T-cell (primary cell): ENCODE results near the gene LATS1. TPM values are rescaled to one million over a fixed set of nuclear protein-coding genes. Genes with fewer than 3 reads are reported as not detected.
"Not testable (repeated sequence)": the region's sequence is repeated elsewhere in the genome, so short reads cannot be mapped to it uniquely, and the experiment has no call there.

Experiments
- ATAC-seq, 4 experiments: fragments of 200-7000 bp in 3 of 4; fragments of 150-1000 bp in 1 of 4; cut with Tn5 transposase; replicated peaks in 1 of 4; 1 replicate in 3 of 4; 2 replicates in 1 of 4; pipeline ENCODE4 v1.10.0; 2021; ENCODE audit warnings: moderate library complexity in 3 of 4, mild to moderate bottlenecking in 2 of 4, moderate number of reproducible peaks in 1 of 4
- CTCF ChIA-PET, 2 donors: fragments of 300-600 bp; sonication (Branson Sonifier 250); formaldehyde crosslinking; loops; one replicate each; lab custom pipeline; 2022; ENCODE audit warnings: antibody characterized with exemption in 2 of 2; lab: Charles Lee
- POLR2A ChIA-PET, 2 donors: fragments of 300-600 bp; sonication (Branson Sonifier 250); formaldehyde crosslinking; loops; one replicate each; lab custom pipeline; 2022; ENCODE audit warnings: antibody characterized with exemption in 2 of 2; lab: Charles Lee
- DNase-seq, 35 experiments: peaks; one replicate each; pipeline versions ENCODE4 v3.0.0 to v3.0.0-alpha.2; 2013 to 2023
- H3K27ac ChIP-seq: one replicate; pipeline ENCODE4 v1.5.1; 2013; ENCODE audit warnings: low read length
- H3K27me3 ChIP-seq, 2 experiments: replicated peaks in 1 of 2; 1 replicate in 1 of 2; 2 replicates in 1 of 2; pipeline versions ENCODE4 v1.6.1 to v1.7.0; 2013; ENCODE audit warnings: low read length in 1 of 2, mixed read lengths in 1 of 2; ENCODE audit not compliant: control insufficient read depth in 2 of 2, insufficient read depth in 2 of 2; ENCODE audit errors: extremely low read depth in 1 of 2
- H3K36me3 ChIP-seq, 2 donors: 1 replicate in 1 of 2; 2 replicates in 1 of 2; pipeline versions ENCODE4 v1.6.1 to v1.7.0; 2013; ENCODE audit warnings: low read length in 1 of 2; ENCODE audit not compliant: control insufficient read depth in 2 of 2, insufficient read depth in 1 of 2; ENCODE audit errors: extremely low read depth in 1 of 2
- H3K4me1 ChIP-seq, 2 experiments: 1 replicate in 1 of 2; 2 replicates in 1 of 2; pipeline versions ENCODE4 v1.6.1 to v1.7.0; 2013; ENCODE audit warnings: low read length in 2 of 2, mixed read lengths in 1 of 2; ENCODE audit not compliant: insufficient read depth in 2 of 2, control insufficient read depth in 1 of 2; ENCODE audit errors: extremely low read depth in 1 of 2
- H3K4me3 ChIP-seq, 2 donors: 1 replicate in 1 of 2; 2 replicates in 1 of 2; pipeline versions ENCODE4 v1.5.1 to v1.7.0; 2013; ENCODE audit warnings: mild to moderate bottlenecking in 2 of 2, low read length in 1 of 2, moderate library complexity in 1 of 2; ENCODE audit not compliant: control insufficient read depth in 1 of 2; ENCODE audit errors: extremely low read depth in 1 of 2
- H3K9me3 ChIP-seq: 2 replicates; pipeline ENCODE4 v1.7.0; 2013
- H3K27ac Mint-ChIP-seq, 2 donors: one replicate each; pipeline ENCODE4 v1.8.0; 2020 to 2021; ENCODE audit warnings: mild to moderate bottlenecking in 2 of 2, mixed read lengths in 2 of 2
- H3K27me3 Mint-ChIP-seq, 2 donors: one replicate each; pipeline ENCODE4 v1.8.0; 2021 to 2022; ENCODE audit warnings: mixed read lengths in 2 of 2
- H3K36me3 Mint-ChIP-seq: one replicate; pipeline ENCODE4 v1.8.0; 2021; ENCODE audit warnings: mixed read lengths
- H3K4me1 Mint-ChIP-seq, 3 donors: one replicate each; pipeline ENCODE4 v1.8.0; 2020 to 2022; ENCODE audit warnings: mixed read lengths in 3 of 3, mild to moderate bottlenecking in 1 of 3
- H3K4me3 Mint-ChIP-seq, 3 donors: one replicate each; pipeline ENCODE4 v1.8.0; 2020 to 2022; ENCODE audit warnings: mild to moderate bottlenecking in 3 of 3, mixed read lengths in 3 of 3, moderate library complexity in 3 of 3
- H3K9me3 Mint-ChIP-seq, 3 donors: one replicate each; pipeline ENCODE4 v1.8.0; 2020 to 2022; ENCODE audit warnings: mixed read lengths in 3 of 3
- WGBS: methylation state at CpG from one replicate; pipeline ENCODE4 v1.1.5; 2013; ENCODE audit warnings: missing lambda C conversion rate; ENCODE audit not compliant: insufficient coverage; 5-methylcytosine and 5-hydroxymethylcytosine counted together
- total RNA-seq, 35 experiments: library from RNA in 6 of 35; stranded (reverse) in 6 of 35; fragments of 120-200 nt in 1 of 35; gene quantifications; one replicate each; pipeline versions ENCODE4 v1.2.1 to v1.2.4 and lab custom pipeline; 2013 to 2026

The LATS1 gene
- total RNA-seq, 5 donors from 2014 or later (not counting 1 experiment from before 2014, with no cell fraction given): 38.0 to 43.3 (median 39.2) TPM

DNA sequence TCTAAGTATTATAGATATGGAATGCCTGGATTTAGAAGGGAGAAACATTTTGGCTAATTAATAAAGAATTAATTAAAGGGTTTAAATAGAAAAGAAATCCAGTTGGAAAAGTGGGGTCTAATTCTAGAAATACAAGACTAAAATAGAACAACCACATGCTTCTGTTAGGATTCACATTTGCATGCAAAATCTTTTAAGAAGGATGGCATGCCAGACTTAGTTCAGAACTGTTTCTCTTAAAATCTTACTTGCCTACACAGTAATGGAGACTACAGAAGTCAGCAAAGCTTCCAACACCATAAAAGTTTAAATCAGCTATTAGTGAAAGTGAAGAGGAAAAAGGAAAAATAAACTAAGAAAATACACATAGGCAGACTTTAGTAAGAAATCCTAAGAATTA, 36.7 kb downstream of the LATS1 start:
- ATAC-seq (no peak), DNase-seq (no peak)
- H3K9me3 ChIP-seq: no peaks in the 10 kb centered on the region
- peaks cover 4 to 34% of the 10 kb centered on the region in 2 donors for H3K36me3 ChIP-seq
- H3K27me3 ChIP-seq: no peaks in the 10 kb centered on the region
- Mint-ChIP-seq H3K4me3 (no peak overlapping the region), H3K9me3 (no peaks in the 10 kb centered on the region), H3K27ac (peak overlapping the region; percentile 49 to 67), H3K27me3 (no peaks in the 10 kb centered on the region), H3K4me1 (peaks cover 8 to 19% (median 9%) of the 10 kb centered on the region in 3 donors), H3K36me3 (peaks cover 46% of the 10 kb centered on the region)
- CTCF ChIA-PET: no interaction called here
- H3K4me1 ChIP-seq: no peaks in the 10 kb centered on the region
- POLR2A ChIA-PET: no interaction called here
- H3K27ac ChIP-seq: no peak overlapping the region
- H3K4me3 ChIP-seq: no peak overlapping the region

- H3K36me3 ChIP-seq: peaks cover 8 to 38% of the 10 kb centered on the region in 2 donors
- H3K27ac Mint-ChIP-seq: peak overlapping the region in 1 of 2 donors; percentile 49
- H3K4me1 ChIP-seq: no peaks in the 10 kb centered on the region
- CTCF ChIA-PET: no interaction called here
- peaks cover 41% of the 10 kb centered on the region for H3K36me3 Mint-ChIP-seq
- H3K9me3 Mint-ChIP-seq: no peaks in the 10 kb centered on the region
- no peak overlapping the region for H3K4me3 Mint-ChIP-seq
- DNase-seq: no peak
- H3K27me3 Mint-ChIP-seq: no peaks in the 10 kb centered on the region
- WGBS: no CpG with 5 or more reads among the region's 1 CpG
- no peaks in the 10 kb centered on the region for H3K9me3 ChIP-seq
- POLR2A ChIA-PET: no interaction called here
- H3K27ac ChIP-seq: no peak overlapping the region
- peaks cover 6 to 18% (median 8%) of the 10 kb centered on the region in 3 donors for H3K4me1 Mint-ChIP-seq
- ATAC-seq: no peak
- no peaks in the 10 kb centered on the region for H3K27me3 ChIP-seq
- no peak overlapping the region for H3K4me3 ChIP-seq
These were observed 37.4 kb downstream of the LATS1 start for GRCh38 chr6:149680503-149680902.

GRCh38 chr6:149672265-149672664, 45.6 kb downstream of the LATS1 start:
- CTCF ChIA-PET: interaction anchor here in 1 of 2 donors (0.7 kb wide), 1 partner anchor 339 kb away, joined by 4 read pairs; no protein-coding TSS in a partner anchor
- H3K4me1 Mint-ChIP-seq, ATAC-seq, H3K4me3 Mint-ChIP-seq, H3K27ac ChIP-seq, H3K4me1 ChIP-seq, H3K9me3 ChIP-seq, H3K27ac Mint-ChIP-seq, H3K27me3 Mint-ChIP-seq, H3K9me3 Mint-ChIP-seq, H3K27me3 ChIP-seq, H3K4me3 ChIP-seq, DNase-seq, POLR2A ChIA-PET: not testable (repeated sequence)
- H3K36me3 Mint-ChIP-seq: peaks cover 31% of the 10 kb centered on the region
- peaks cover 14 to 75% of the 10 kb centered on the region in 2 donors for H3K36me3 ChIP-seq

GRCh38 chr6:149660028-149660427, 57.9 kb downstream of the LATS1 start:
- CTCF ChIA-PET: interaction anchor here in 1 of 2 donors (1.2 kb wide), 1 partner anchor 100 kb away, joined by 3 read pairs; no protein-coding TSS in a partner anchor
- Histone ChIP-seq H3K27me3 (no peaks in the 10 kb centered on the region), H3K9me3 (no peaks in the 10 kb centered on the region), H3K4me1 (no peaks in the 10 kb centered on the region), H3K27ac (no peak overlapping the region), H3K36me3 (peaks cover 0 to 33% of the 10 kb centered on the region in 2 donors), H3K4me3 (no peak overlapping the region)
- POLR2A ChIA-PET: no interaction called here
- ATAC-seq (no peak), DNase-seq (no peak)
- WGBS: no CpG with 5 or more reads among the region's 4 CpGs
- no peaks in the 10 kb centered on the region for H3K9me3 Mint-ChIP-seq
- peaks cover 22% of the 10 kb centered on the region for H3K36me3 Mint-ChIP-seq
- no peaks in the 10 kb centered on the region for H3K4me1 Mint-ChIP-seq
- H3K27ac Mint-ChIP-seq: no peak overlapping the region
- H3K4me3 Mint-ChIP-seq: no peak overlapping the region
- H3K27me3 Mint-ChIP-seq: no peaks in the 10 kb centered on the region

DNA sequence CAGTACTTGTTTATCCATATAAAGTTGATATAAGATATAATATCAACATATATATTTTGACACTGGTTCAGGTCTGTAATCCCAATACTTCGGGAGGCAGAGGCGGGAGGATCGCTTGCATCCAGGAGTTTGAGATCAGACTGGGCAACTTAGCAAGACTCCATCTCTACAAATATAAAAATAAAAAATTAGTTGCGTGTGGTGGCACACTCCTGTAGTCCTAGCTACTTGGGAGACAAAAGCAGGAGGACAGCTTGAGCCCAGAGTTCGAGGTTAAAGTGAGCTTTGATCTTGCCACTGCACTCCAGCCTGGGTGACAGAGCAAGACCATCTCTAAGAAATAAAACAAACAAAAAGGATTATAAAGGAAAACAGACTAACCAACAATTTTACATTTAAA, 60.5 kb downstream of the LATS1 start:
- H3K4me3 ChIP-seq: no peak overlapping the region
- Mint-ChIP-seq H3K27ac (no peak overlapping the region), H3K9me3 (no peaks in the 10 kb centered on the region), H3K4me3 (no peak overlapping the region), H3K27me3 (no peaks in the 10 kb centered on the region), H3K36me3 (peaks cover 13% of the 10 kb centered on the region), H3K4me1 (no peaks in the 10 kb centered on the region)
- no peaks in the 10 kb centered on the region for H3K4me1 ChIP-seq
- ChIA-PET POLR2A (no interaction called here), CTCF (no interaction called here)
- H3K27me3 ChIP-seq: no peaks in the 10 kb centered on the region
- no peaks in the 10 kb centered on the region for H3K9me3 ChIP-seq
- peaks cover 0 to 17% of the 10 kb centered on the region in 2 donors for H3K36me3 ChIP-seq
- ATAC-seq (no peak), DNase-seq (no peak)
- no CpG with 5 or more reads among the region's 5 CpGs for WGBS
- H3K27ac ChIP-seq: no peak overlapping the region

- no peak overlapping the region for H3K4me3 Mint-ChIP-seq
- ATAC-seq (no peak), DNase-seq (no peak)
- H3K4me1 ChIP-seq: peaks cover 7 to 18% of the 10 kb centered on the region in 2 experiments
- H3K27ac Mint-ChIP-seq: no peak overlapping the region
- no peaks in the 10 kb centered on the region for H3K9me3 ChIP-seq
- no peaks in the 10 kb centered on the region for H3K27me3 ChIP-seq
- peaks cover 22 to 23% (median 23%) of the 10 kb centered on the region in 3 donors for H3K4me1 Mint-ChIP-seq
- H3K4me3 ChIP-seq: no peak overlapping the region
- ChIA-PET CTCF (interaction anchor here (0.5 to 0.7 kb wide), 2 partner anchors 45 to 82 kb away, joined by 3 to 6 read pairs; no protein-coding TSS in a partner anchor), POLR2A (interaction anchor here in 1 of 2 donors (0.6 kb wide), 1 partner anchor 50 kb away, joined by 3 read pairs; no protein-coding TSS in a partner anchor)
- no peaks in the 10 kb centered on the region for H3K9me3 Mint-ChIP-seq
- H3K36me3 Mint-ChIP-seq: no peaks in the 10 kb centered on the region
- H3K27ac ChIP-seq: no peak overlapping the region
- no peaks in the 10 kb centered on the region for H3K36me3 ChIP-seq
- H3K27me3 Mint-ChIP-seq: no peaks in the 10 kb centered on the region
These were observed 66.8 kb downstream of the LATS1 start for GRCh38 chr6:149651056-149651455.
